Neural progenitor cell (in vitro differentiated cells): ENCODE measurements around the gene SMARCA4.

ENCODE experiments used
- EZH2 ChIP-seq: fragments of 200-600 bp; sonication (generic); IDR thresholded peaks from 2 replicates; pipeline ENCODE4 v1.6.1; 2017; ENCODE audit warnings: antibody characterized with exemption, mild to moderate bottlenecking, moderate library complexity
- EZH2phosphoT487 ChIP-seq: fragments of 200-600 bp; sonication (generic); IDR thresholded peaks from 2 replicates; pipeline ENCODE4 v1.6.1; 2017; ENCODE audit warnings: antibody characterized with exemption
- TF ChIP-seq, protein P1 (sequence below): fragments of 200-600 bp; sonication (generic); IDR thresholded peaks from 2 replicates; pipeline ENCODE4 v1.5.1; 2017; ENCODE audit warnings: antibody characterized with exemption, mild to moderate bottlenecking

GRCh38 chr19:11066326-11066725 is 105.5 kb downstream of the SMARCA4 start:
- TF ChIP-seq, protein P1, sequence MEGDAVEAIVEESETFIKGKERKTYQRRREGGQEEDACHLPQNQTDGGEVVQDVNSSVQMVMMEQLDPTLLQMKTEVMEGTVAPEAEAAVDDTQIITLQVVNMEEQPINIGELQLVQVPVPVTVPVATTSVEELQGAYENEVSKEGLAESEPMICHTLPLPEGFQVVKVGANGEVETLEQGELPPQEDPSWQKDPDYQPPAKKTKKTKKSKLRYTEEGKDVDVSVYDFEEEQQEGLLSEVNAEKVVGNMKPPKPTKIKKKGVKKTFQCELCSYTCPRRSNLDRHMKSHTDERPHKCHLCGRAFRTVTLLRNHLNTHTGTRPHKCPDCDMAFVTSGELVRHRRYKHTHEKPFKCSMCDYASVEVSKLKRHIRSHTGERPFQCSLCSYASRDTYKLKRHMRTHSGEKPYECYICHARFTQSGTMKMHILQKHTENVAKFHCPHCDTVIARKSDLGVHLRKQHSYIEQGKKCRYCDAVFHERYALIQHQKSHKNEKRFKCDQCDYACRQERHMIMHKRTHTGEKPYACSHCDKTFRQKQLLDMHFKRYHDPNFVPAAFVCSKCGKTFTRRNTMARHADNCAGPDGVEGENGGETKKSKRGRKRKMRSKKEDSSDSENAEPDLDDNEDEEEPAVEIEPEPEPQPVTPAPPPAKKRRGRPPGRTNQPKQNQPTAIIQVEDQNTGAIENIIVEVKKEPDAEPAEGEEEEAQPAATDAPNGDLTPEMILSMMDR, result no peak
- no peak for TF ChIP-seq EZH2phosphoT487
- TF ChIP-seq EZH2, result no peak
